Vagina (tissue), 2 donors: Measurements from ENCODE around the gene SERP1.

ENCODE experiments used
- POLR2A ChIP-seq, 2 donors: fragments of 450-650 bp; IDR thresholded peaks; one replicate each; pipeline ENCODE4 v1.6.1; 2017; ENCODE audit warnings: antibody characterized with exemption in 2 of 2, mild to moderate bottlenecking in 2 of 2, moderate library complexity in 2 of 2
- POLR2AphosphoS5 ChIP-seq, 2 donors: sonication (generic); formaldehyde crosslinking; IDR thresholded peaks; one replicate each; pipeline ENCODE4 v1.9.0; 2017; ENCODE audit warnings: antibody characterized with exemption in 2 of 2, mild to moderate bottlenecking in 2 of 2, low read depth in 1 of 2; ENCODE audit not compliant: insufficient read depth in 1 of 2

DNA sequence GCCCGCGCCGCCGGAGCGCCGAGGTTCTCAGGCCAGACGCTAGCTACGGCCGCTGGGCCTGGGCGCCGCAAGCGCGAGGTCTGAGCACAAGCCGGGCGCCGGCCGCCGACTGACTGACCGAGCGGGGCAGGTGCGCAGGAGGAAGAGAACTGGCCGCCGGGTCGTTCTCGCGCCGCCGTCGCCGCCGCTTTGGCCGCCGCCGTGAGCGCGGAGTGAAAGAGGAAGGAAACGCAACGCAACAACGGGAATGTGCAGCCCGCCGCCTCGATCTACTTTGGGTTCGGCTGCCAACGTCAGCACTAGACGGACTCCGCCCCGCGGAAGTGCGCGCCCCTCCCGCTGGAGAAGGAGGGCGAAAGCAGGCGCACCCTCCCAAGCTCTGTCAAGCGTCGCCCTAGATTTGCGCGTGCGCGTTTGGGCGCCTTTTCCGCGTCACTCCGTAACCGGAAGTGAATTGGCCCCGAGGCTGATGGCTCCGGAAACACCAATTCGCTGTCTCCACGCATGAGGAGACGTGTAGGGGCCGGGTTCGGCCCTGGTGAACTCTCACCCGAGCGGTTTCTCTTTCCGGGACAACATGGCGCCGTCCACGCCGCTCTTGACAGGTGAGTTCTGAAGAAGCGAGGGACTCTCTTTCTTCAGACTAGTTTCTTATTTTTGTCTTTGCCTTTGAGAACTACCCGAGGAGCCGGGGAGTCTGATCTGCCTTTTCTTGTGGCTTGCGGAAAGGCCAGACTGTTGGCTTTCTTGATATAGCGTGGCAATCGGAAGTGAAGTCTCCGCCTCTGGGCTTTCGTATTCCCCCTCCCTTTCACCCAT, at the start of gene SERP1, which contains the start of gene EIF2A:
- peak; percentile 99 to 100 for TF ChIP-seq POLR2AphosphoS5 (IDR thresholded peaks at IDR 0.05; ENCODE audit: insufficient read depth in 1 of 2, low read depth in 1 of 2)
- peak; percentile 14 to 98 for TF ChIP-seq POLR2A (IDR thresholded peaks at IDR 0.05)
